HCT116 (cell line): ENCODE measurements around the gene SULT1E1. TPM values are rescaled to one million over a fixed set of nuclear protein-coding genes. Genes with fewer than 3 reads are reported as not detected.
A peak's percentile ranks its signal among the peaks of the same experiment; 100 is the strongest.

Experiments
- ATAC-seq: fragments of 200-7000 bp; cut with Tn5 transposase; 2 replicates; pipeline ENCODE4 v1.9.1; 2020; ENCODE audit warnings: mild to moderate bottlenecking, moderate library complexity
- Bru-seq: library from RNA; stranded (reverse); fragments of 400-500 nt; gene quantifications from one replicate; lab custom pipeline; 2021; lab: Mats Ljungman, UMichigan
- BruChase-seq, 2 experiments: library from RNA; stranded (reverse); fragments of 400-500 nt; gene quantifications; one replicate each; lab custom pipeline; 2021; lab: Mats Ljungman, UMichigan
- BruUV-seq: library from RNA; stranded (reverse); fragments of 400-500 nt; replicated peaks from 2 replicates; lab custom pipeline; 2021; lab: Mats Ljungman, UMichigan
- CTCF ChIA-PET: fragments of 300-600 bp; sonication (Branson Sonifier 250); formaldehyde crosslinking; loops from one replicate; lab custom pipeline; 2021; ENCODE audit warnings: antibody characterized with exemption; lab: Charles Lee
- POLR2A ChIA-PET: fragments of 300-600, 350-600 bp; sonication (Branson Sonifier 250); formaldehyde crosslinking; loops from one replicate; lab custom pipeline; 2021; ENCODE audit warnings: antibody characterized with exemption; lab: Charles Lee
- RAD21 ChIA-PET, 2 experiments: fragments of 300-600 bp; sonication (Branson Sonifier 250); formaldehyde crosslinking; loops; one replicate each; lab custom pipeline; 2023; ENCODE audit warnings: low total read pairs in 2 of 2; ENCODE audit not compliant: uncharacterized antibody in 2 of 2, unreplicated experiment in 2 of 2, low non-redundant PET in 1 of 2; lab: Charles Lee
- DNase-seq: peaks from one replicate; pipeline ENCODE4 v3.0.0-alpha.2; 2010; ENCODE audit warnings: low read depth, low spot score
- H2AFZ ChIP-seq: fragments of 200-600 bp; shearing (Covaris generic), sonication (generic); 2 replicates; pipeline ENCODE4 v1.6.1; 2017; ENCODE audit warnings: low read depth, mixed run types, mixed read lengths, antibody characterized with exemption, low read length; ENCODE audit not compliant: poor library complexity, severe bottlenecking
- H3K27ac ChIP-seq: 2 replicates; pipeline ENCODE4 v1.5.1; 2012; ENCODE audit warnings: low read depth, low read length
- H3K27me3 ChIP-seq: fragments of 200-600 bp; sonication (generic); 2 replicates; pipeline ENCODE4 v1.6.1; 2016; ENCODE audit warnings: mixed run types, low read length, mixed read lengths; ENCODE audit not compliant: insufficient read depth
- H3K36me3 ChIP-seq, 2 experiments: fragments of 200-500 bp in 1 of 2; fragments of 200-600 bp in 1 of 2; sonication (Bioruptor generic) in 1 of 2; sonication (generic) in 1 of 2; 2 replicates each; pipeline versions ENCODE4 v1.5.1 to v1.6.1; 2014 to 2016; ENCODE audit warnings: low read length in 2 of 2, inconsistent platforms in 1 of 2, mixed read lengths in 1 of 2, mixed run types in 1 of 2; ENCODE audit not compliant: insufficient read depth in 2 of 2, control insufficient read depth in 1 of 2
- H3K4me1 ChIP-seq, 2 experiments: fragments of 200-600 bp in 1 of 2; sonication (generic) in 1 of 2; 2 replicates each; pipeline versions ENCODE4 v1.5.1 to v1.6.1; 2012 to 2017; ENCODE audit warnings: low read length in 2 of 2, inconsistent platforms in 1 of 2, mild to moderate bottlenecking in 1 of 2, mixed read lengths in 1 of 2, mixed run types in 1 of 2, moderate library complexity in 1 of 2; ENCODE audit not compliant: insufficient read depth in 2 of 2, control insufficient read depth in 1 of 2
- H3K4me2 ChIP-seq: fragments of 200-600 bp; sonication (generic); 2 replicates; pipeline ENCODE4 v1.6.1; 2017; ENCODE audit warnings: mixed run types, low read length, mixed read lengths
- H3K4me3 ChIP-seq, 2 experiments: fragments of 200-600 bp in 1 of 2; sonication (generic) in 1 of 2; replicated peaks in 1 of 2; 2 replicates each; pipeline ENCODE4 v1.5.1; 2011 to 2016; ENCODE audit warnings: low read length in 2 of 2, control low read depth in 1 of 2, low read depth in 1 of 2, mild to moderate bottlenecking in 1 of 2, mixed read lengths in 1 of 2, mixed run types in 1 of 2
- H3K79me2 ChIP-seq: fragments of 200-600 bp; sonication (generic); 2 replicates; pipeline ENCODE4 v1.6.1; 2017; ENCODE audit warnings: mild to moderate bottlenecking, mixed run types, low read length, moderate library complexity, mixed read lengths; ENCODE audit not compliant: insufficient read depth
- H3K9ac ChIP-seq: fragments of 200-600 bp; sonication (generic); 2 replicates; pipeline ENCODE4 v1.6.1; 2016; ENCODE audit warnings: low read length, mixed read lengths
- H3K9me2 ChIP-seq: fragments of 200-600 bp; sonication (generic), shearing (Covaris generic); 2 replicates; pipeline ENCODE4 v1.6.1; 2017; ENCODE audit warnings: mixed run types, mild to moderate bottlenecking, moderate library complexity; ENCODE audit not compliant: insufficient read depth
- H3K9me3 ChIP-seq, 2 experiments: fragments of 200-500 bp in 1 of 2; fragments of 200-600 bp in 1 of 2; sonication (Bioruptor generic) in 1 of 2; sonication (generic) in 1 of 2; 2 replicates each; pipeline ENCODE4 v1.6.1; 2014 to 2017; ENCODE audit warnings: low read length in 2 of 2, mixed read lengths in 2 of 2, inconsistent platforms in 1 of 2, low read depth in 1 of 2, mild to moderate bottlenecking in 1 of 2, mixed run types in 1 of 2, moderate library complexity in 1 of 2; ENCODE audit not compliant: control insufficient read depth in 1 of 2, insufficient read depth in 1 of 2
- H4K20me1 ChIP-seq: fragments of 200-600 bp; sonication (generic), shearing (Covaris generic); 2 replicates; pipeline ENCODE4 v1.6.1; 2017; ENCODE audit warnings: mixed run types, mild to moderate bottlenecking, moderate library complexity; ENCODE audit not compliant: insufficient read depth
- CBX3 ChIP-seq: IDR thresholded peaks from 2 replicates; pipeline ENCODE4 v1.6.1; 2012; ENCODE audit warnings: low read depth
- FOSL1 ChIP-seq: IDR thresholded peaks from 2 replicates; pipeline ENCODE4 v1.6.1; 2012; ENCODE audit warnings: low read depth
- JUND ChIP-seq: IDR thresholded peaks from 2 replicates; pipeline ENCODE4 v1.6.1; 2012
- RAD21 ChIP-seq: IDR thresholded peaks from 2 replicates; pipeline ENCODE4 v1.6.1; 2012; ENCODE audit warnings: low read depth, mild to moderate bottlenecking
- REST ChIP-seq: IDR thresholded peaks from 2 replicates; pipeline ENCODE4 v1.6.1; 2012; ENCODE audit warnings: low read depth
- SP1 ChIP-seq: IDR thresholded peaks from 2 replicates; pipeline ENCODE4 v1.6.1; 2012; ENCODE audit warnings: low read depth
- SRF ChIP-seq: IDR thresholded peaks from 2 replicates; pipeline ENCODE4 v1.6.1; 2012; ENCODE audit warnings: low read depth
- ZFX ChIP-seq: fragments of 450-650 bp; IDR thresholded peaks from 2 replicates; pipeline ENCODE4 v1.6.1; 2017
- intact Hi-C: fragments of 100-400 bp; cut with micrococcal nuclease; formaldehyde crosslinking; loops from 2 replicates; pipeline ENCODE4 v1.10.0; 2022
- long read RNA-seq: library from polyadenylated mRNA; unstranded; transcript quantifications from one replicate; pipeline ENCODE4 v2.0.0, GENCODE V29; 2021; ENCODE audit not compliant: unreplicated experiment
- polyA plus RNA-seq: library from polyadenylated mRNA; unstranded; fragments of >200 nt; gene quantifications from 2 replicates; pipeline ENCODE4 v1.2.1, GENCODE V29; 2012; ENCODE audit warnings: missing spikeins
- total RNA-seq: library from RNA; stranded (reverse); gene quantifications from one replicate; pipeline ENCODE4 v1.2.1, GENCODE V29; 2021; ENCODE audit not compliant: unreplicated experiment

Gene SULT1E1
- not detected for total RNA-seq
- not detected in 2 replicates for polyA plus RNA-seq
- percentile 19 among the genes with signal in this experiment for Bru-seq, nascent RNA
- percentile 11 among the genes with signal in this experiment for BruChase-seq, experiment 1, labeled RNA remaining after a 6-hour chase
- percentile 19 among the genes with signal in this experiment for BruChase-seq, experiment 2, labeled RNA remaining after a 2-hour chase
- long read RNA-seq: 0 reads

GRCh38 chr4:69860052-69860451 lies at the start of gene SULT1E1:
Gene SULT1E1, minus strand, starts transcription at chr4:69860145. Its CDS starts 2,501 bp downstream, at chr4:69857644.
- intact Hi-C loops: no loop called here
- no peak within 1 kb of the TSS for H3K4me3 ChIP-seq
- CTCF ChIA-PET: no interaction called here
- no peak within 1 kb of the TSS for H3K9ac ChIP-seq
- H3K9me2 ChIP-seq: no peaks in the 10 kb centered on the region
- H3K27ac ChIP-seq: no peak within 1 kb of the TSS
- H4K20me1 ChIP-seq: no peaks in the 10 kb centered on the region
- TF ChIP-seq SRF (no peak), ZFX (no peak), SP1 (no peak), JUND (no peak), RAD21 (no peak), FOSL1 (no peak), REST (no peak), CBX3 (no peak)
- H3K4me2 ChIP-seq: no peak within 1 kb of the TSS
- RAD21 ChIA-PET: interaction anchor here in 1 of 2 experiments (0.9 kb wide), 1 partner anchor 21 kb away, joined by 3 read pairs; no protein-coding TSS in a partner anchor
- no peaks in the 10 kb centered on the region for H3K79me2 ChIP-seq
- no peak for ATAC-seq
- DNase-seq: no peak
- no peak within 1 kb of the TSS for H2AFZ ChIP-seq
- no peaks in the 10 kb centered on the region for H3K27me3 ChIP-seq
- H3K9me3 ChIP-seq: no peaks in the 10 kb centered on the region
- H3K4me1 ChIP-seq: no peaks in the 10 kb centered on the region
- POLR2A ChIA-PET: no interaction called here
- no TSS peak for BruUV-seq
- no peaks in the 10 kb centered on the region for H3K36me3 ChIP-seq
